RWPE1 (cell line): ENCODE data around the gene SCARF2.
"Not testable (repeated sequence)": the region's sequence is repeated elsewhere in the genome, so short reads cannot be mapped to it uniquely, and the experiment has no call there.

ENCODE experiments used
- CTCF ChIA-PET: fragments of 350-600 bp; sonication (Branson Sonifier 250); formaldehyde crosslinking; extraction: SDS; loops from one replicate; lab custom pipeline; 2021; lab: Yijun Ruan, JAX
- POLR2A ChIA-PET: fragments of 400-600 bp; formaldehyde crosslinking; extraction: SDS; loops from one replicate; lab custom pipeline; 2020; ENCODE audit warnings: antibody characterized with exemption; ENCODE audit not compliant: low non-redundant PET; lab: Yijun Ruan, JAX
- DNase-seq: peaks from one replicate; pipeline ENCODE4 v3.0.0; 2012; ENCODE audit warnings: low spot score
- H3K27ac ChIP-seq: fragments of 450-650 bp; 2 replicates; pipeline ENCODE4 v1.5.1; 2017
- TF ChIP-seq, protein P1 (sequence below): fragments of 450-650 bp; conservative IDR thresholded peaks from 2 replicates; pipeline ENCODE4 v1.5.1; 2017; ENCODE audit warnings: low read depth, mild to moderate bottlenecking

The SCARF2 gene

DNA sequence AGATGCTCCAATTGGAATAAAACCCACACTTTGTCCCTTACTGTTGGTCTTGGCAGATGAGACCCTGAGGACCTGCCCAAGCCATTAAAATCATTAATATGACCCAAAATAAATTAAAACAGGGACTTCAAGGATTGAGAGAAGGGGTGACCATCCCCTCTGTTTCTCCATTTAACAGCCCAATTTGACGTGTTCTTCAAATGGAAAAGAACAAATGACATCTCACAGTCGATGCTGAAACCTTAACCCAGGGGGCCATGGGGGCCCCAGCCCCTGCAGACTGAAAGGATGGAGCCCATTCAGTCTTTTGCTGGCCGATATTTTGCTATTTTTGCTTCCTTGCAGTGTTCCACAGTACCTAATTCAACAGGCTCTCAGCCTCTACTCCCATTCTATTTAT lies 23.2 kb downstream of the SCARF2 start:
- H3K27ac ChIP-seq = no peak overlapping the region
- POLR2A ChIA-PET = no interaction called here
- TF ChIP-seq, protein P1, sequence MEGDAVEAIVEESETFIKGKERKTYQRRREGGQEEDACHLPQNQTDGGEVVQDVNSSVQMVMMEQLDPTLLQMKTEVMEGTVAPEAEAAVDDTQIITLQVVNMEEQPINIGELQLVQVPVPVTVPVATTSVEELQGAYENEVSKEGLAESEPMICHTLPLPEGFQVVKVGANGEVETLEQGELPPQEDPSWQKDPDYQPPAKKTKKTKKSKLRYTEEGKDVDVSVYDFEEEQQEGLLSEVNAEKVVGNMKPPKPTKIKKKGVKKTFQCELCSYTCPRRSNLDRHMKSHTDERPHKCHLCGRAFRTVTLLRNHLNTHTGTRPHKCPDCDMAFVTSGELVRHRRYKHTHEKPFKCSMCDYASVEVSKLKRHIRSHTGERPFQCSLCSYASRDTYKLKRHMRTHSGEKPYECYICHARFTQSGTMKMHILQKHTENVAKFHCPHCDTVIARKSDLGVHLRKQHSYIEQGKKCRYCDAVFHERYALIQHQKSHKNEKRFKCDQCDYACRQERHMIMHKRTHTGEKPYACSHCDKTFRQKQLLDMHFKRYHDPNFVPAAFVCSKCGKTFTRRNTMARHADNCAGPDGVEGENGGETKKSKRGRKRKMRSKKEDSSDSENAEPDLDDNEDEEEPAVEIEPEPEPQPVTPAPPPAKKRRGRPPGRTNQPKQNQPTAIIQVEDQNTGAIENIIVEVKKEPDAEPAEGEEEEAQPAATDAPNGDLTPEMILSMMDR = no peak
- DNase-seq = no peak
- CTCF ChIA-PET = interaction anchor here (0.6 to 0.7 kb wide), 2 partner anchors 255 to 284 kb away, joined by 3 read pairs; no protein-coding TSS in a partner anchor

DNA sequence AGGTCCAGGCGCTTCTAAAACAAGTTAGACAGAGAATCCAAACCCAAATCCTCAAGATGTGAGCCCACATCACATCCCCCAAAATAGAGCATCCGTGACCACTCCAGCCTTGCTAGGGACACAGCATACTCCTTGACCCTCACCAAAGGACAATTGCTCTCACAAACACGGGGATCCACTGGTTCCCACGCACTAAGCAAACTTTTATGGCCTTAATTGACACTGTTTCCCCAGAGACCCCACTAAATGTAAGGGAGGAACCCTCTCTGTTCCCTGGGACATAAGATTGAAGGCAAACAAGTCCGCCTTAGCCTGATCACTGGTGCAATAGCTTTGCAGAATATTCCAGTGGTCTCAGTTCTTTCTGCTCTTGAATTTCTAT lies 23.6 kb downstream of the SCARF2 start:
- no peak overlapping the region for H3K27ac ChIP-seq
- no peak for DNase-seq
- TF ChIP-seq, protein P1 = no peak
- POLR2A ChIA-PET = no interaction called here
- CTCF ChIA-PET = interaction anchor here (0.7 kb wide), 1 partner anchor 283 kb away, joined by 3 read pairs; no protein-coding TSS in a partner anchor

DNA sequence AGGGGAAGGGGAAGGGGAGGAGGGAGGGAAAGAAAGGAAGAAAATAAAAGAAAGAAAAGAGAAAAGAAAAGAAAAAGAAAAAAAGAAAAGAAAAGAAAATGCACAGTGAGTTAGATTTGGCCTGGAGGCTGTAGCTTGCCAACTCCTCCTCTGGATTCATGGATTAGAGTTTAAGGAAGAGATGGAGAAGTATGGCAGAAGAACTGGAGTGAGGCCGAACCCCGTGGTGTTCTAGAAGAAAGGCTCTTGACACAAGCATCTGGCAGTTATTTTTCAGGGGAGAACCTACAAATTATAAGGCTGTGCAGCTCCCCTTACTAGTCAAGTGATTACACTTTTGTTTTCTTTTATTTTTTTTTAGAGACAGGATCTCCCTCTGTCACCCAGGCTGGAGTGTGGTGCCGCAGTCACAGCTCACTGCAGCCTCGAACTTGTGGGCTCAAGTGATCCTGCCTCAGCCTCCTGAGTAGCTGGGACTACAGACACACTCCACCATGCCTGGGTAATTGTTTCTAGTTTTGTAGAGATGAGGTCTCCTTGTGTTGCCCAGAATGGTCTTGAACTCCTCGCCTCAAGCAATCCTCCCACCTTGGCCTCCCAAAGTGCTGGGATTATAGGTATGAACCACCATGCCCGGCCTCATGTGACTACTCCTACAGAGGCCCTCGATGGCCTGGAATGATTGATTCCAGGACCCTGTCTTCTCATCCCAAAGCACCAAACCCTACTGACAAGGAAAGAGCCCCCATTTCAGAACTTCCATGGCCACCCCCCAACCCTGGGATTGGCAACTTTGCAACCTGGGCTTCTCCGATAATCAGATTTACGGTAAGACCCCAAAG lies 24.2 kb downstream of the SCARF2 start:
- ChIA-PET CTCF (interaction anchor here (0.6 to 0.7 kb wide), 2 partner anchors 43 to 283 kb away, joined by 3 to 4 read pairs; no protein-coding TSS in a partner anchor), POLR2A (no interaction called here)
- H3K27ac ChIP-seq = no peak overlapping the region
- TF ChIP-seq, protein P1 = no peak
- DNase-seq = no peak

DNA sequence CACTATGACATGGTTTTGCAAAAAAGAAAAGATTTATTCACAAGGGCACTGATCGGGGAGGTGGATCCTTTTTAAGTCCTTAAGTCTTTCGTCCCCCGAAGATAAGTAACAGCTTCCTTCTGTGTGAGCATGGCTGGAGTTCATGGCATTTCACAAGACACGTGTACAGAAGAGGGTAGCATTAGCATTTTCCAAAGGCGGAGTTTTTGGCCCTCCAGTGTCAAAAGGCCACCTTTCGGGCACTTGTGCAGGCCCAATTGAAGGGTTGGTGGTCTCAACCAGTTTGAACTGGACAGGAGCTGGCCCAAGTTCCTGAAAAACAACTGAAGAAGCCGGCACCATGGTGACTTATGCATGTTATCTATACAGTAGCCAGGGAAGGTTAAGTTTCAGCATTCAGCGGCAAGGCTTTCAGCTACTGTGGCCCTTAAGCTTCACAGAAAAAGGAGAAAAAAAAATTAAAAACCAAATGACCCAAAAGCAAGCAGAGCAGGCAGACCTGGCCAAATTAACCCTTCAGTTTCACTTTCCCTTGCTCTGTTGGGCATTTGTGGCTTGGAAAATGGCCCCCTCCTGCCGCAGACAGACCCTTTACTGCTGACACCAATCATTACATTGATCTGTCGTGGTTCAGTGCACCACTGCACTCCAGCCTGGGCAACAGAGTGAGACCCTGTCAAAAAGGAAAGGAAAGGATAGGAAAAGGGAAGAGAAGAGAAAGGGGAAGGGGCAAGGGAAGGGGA lies 25.0 kb downstream of the SCARF2 start:
- CTCF ChIA-PET = interaction anchor here (0.6 kb wide), 1 partner anchor 44 kb away, joined by 4 read pairs; no protein-coding TSS in a partner anchor
- H3K27ac ChIP-seq = no peak overlapping the region
- POLR2A ChIA-PET = no interaction called here
- TF ChIP-seq, protein P1 = no peak
- DNase-seq = no peak

DNA sequence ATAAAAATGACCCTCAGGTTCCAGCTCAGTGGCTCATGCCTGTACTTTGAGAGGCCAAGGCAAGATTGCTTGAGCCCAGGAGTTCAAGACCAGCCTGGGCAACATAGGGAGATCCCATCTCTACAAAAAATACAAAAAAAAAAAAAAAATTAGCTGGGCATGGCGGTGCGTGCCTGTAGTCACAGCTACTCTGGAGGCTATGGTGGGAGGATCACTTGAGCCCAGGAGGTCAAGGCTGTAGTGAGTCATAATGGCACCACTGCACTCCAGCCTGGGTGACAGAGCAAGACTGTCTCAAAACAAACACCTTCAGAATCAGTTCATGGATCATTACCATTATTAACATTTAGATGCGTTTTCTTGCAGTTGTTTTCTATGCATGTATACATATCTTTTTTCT lies 28.2 kb downstream of the SCARF2 start:
- CTCF ChIA-PET, H3K27ac ChIP-seq, DNase-seq, POLR2A ChIA-PET: not testable (repeated sequence)

DNA sequence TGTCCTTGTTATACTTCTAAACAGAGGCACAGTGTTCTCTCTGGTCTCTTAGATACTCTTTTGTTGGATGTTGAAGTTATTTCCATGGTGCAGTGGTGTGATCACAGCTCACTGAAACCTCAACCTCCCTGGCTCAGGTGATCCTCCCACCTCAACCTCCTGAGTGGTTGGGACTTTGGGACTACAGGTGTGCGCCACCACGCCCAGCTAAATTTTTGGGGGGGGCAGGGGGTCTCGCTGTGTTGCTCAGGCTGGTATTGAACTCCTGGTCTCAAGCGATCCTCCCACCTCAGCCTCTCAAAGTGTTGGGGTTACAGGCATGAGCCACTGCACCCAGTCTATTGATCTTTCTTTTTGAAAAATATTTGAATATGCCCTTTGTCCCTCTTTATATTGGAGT lies 28.7 kb downstream of the SCARF2 start:
- TF ChIP-seq, protein P1 = no peak
- ChIA-PET CTCF (no interaction called here), POLR2A (no interaction called here)
- DNase-seq = no peak
- H3K27ac ChIP-seq = no peak overlapping the region
